ENCODE results near the gene TEAD1. TPM values are rescaled to one million over a fixed set of nuclear protein-coding genes. Genes with fewer than 3 reads are reported as not detected.

Gene TEAD1
- total RNA-seq, 2 donors from 2014 or later = 47.9 to 87.0 TPM

GRCh38 chr11:12629601-12630313, 44.5 kb upstream of the TEAD1 start:
- WGBS = 88% methylated on average over 6 of the region's 6 CpGs

GRCh38 chr11:12631651-12632050, 42.6 kb upstream of the TEAD1 start:
- H3K36me3 ChIP-seq = no peaks in the 10 kb centered on the region
- intact Hi-C loops (cut with DNase I) = no loop called here
- H3K4me3 ChIP-seq = no peak overlapping the region
- H3K9me3 ChIP-seq = no peaks in the 10 kb centered on the region
- TF ChIP-seq CTCF (IDR thresholded peaks at IDR 0.05) = no peak
- TF ChIP-seq POLR2AphosphoS5 (IDR thresholded peaks at IDR 0.05) = no peak
- TF ChIP-seq POLR2A (IDR thresholded peaks at IDR 0.05) = no peak
- 93% methylated on average over 4 of the region's 4 CpGs for WGBS
- no peak for DNase-seq (ENCODE audit: low spot score)
- H3K27ac ChIP-seq = no peak overlapping the region
- H3K4me1 ChIP-seq (replicated peaks) = no peaks in the 10 kb centered on the region
- no peaks in the 10 kb centered on the region for H3K27me3 ChIP-seq (replicated peaks; ENCODE audit: insufficient read depth)

More at GRCh38 chr11:12629601-12630313, 44.5 kb upstream of the TEAD1 start:
- Histone ChIP-seq H3K27me3 (replicated peaks; ENCODE audit: insufficient read depth) (no peaks in the 10 kb centered on the region), H3K27ac (no peak overlapping the region), H3K4me3 (no peak overlapping the region), H3K9me3 (no peaks in the 10 kb centered on the region), H3K4me1 (replicated peaks) (no peaks in the 10 kb centered on the region), H3K36me3 (no peaks in the 10 kb centered on the region)
- intact Hi-C loops (cut with DNase I) = no loop called here
- TF ChIP-seq POLR2AphosphoS5 (IDR thresholded peaks at IDR 0.05) (no peak), CTCF (IDR thresholded peaks at IDR 0.05) (no peak), POLR2A (IDR thresholded peaks at IDR 0.05) (no peak)
- DNase-seq (ENCODE audit: low spot score) = no peak

- no peaks in the 10 kb centered on the region for H3K36me3 ChIP-seq
- WGBS = 93% methylated on average over 1 of the region's 1 CpG
- intact Hi-C loops (cut with DNase I) = no loop called here
- no peaks in the 10 kb centered on the region for H3K27me3 ChIP-seq (replicated peaks; ENCODE audit: insufficient read depth)
- no peak overlapping the region for H3K4me3 ChIP-seq
- DNase-seq (ENCODE audit: low spot score) = no peak
- no peaks in the 10 kb centered on the region for H3K9me3 ChIP-seq
- H3K4me1 ChIP-seq (replicated peaks) = no peaks in the 10 kb centered on the region
- no peak overlapping the region for H3K27ac ChIP-seq
- TF ChIP-seq POLR2AphosphoS5 (IDR thresholded peaks at IDR 0.05) (no peak), POLR2A (IDR thresholded peaks at IDR 0.05) (no peak), CTCF (IDR thresholded peaks at IDR 0.05) (no peak)
These were observed 39.9 kb upstream of the TEAD1 start for GRCh38 chr11:12634329-12634728.

GRCh38 chr11:12636871-12637410, 37.3 kb upstream of the TEAD1 start:
- TF ChIP-seq CTCF (IDR thresholded peaks at IDR 0.05) (no peak), POLR2AphosphoS5 (IDR thresholded peaks at IDR 0.05) (no peak), POLR2A (IDR thresholded peaks at IDR 0.05) (no peak)
- Histone ChIP-seq H3K27ac (no peak overlapping the region), H3K4me3 (no peak overlapping the region), H3K27me3 (replicated peaks; ENCODE audit: insufficient read depth) (no peaks in the 10 kb centered on the region), H3K4me1 (replicated peaks) (no peaks in the 10 kb centered on the region), H3K36me3 (no peaks in the 10 kb centered on the region), H3K9me3 (no peaks in the 10 kb centered on the region)
- WGBS = 80% methylated on average over 5 of the region's 5 CpGs
- DNase-seq (ENCODE audit: low spot score) = no peak
- intact Hi-C loops (cut with DNase I) = no loop called here

GRCh38 chr11:12639388-12639787, 34.8 kb upstream of the TEAD1 start:
- intact Hi-C loops (cut with DNase I) = no loop called here
- no peak for TF ChIP-seq POLR2AphosphoS5 (IDR thresholded peaks at IDR 0.05)
- no peak for TF ChIP-seq POLR2A (IDR thresholded peaks at IDR 0.05)
- TF ChIP-seq CTCF (IDR thresholded peaks at IDR 0.05) = no peak
- Histone ChIP-seq H3K4me3 (no peak overlapping the region), H3K4me1 (replicated peaks) (no peaks in the 10 kb centered on the region), H3K36me3 (no peaks in the 10 kb centered on the region), H3K27me3 (replicated peaks; ENCODE audit: insufficient read depth) (no peaks in the 10 kb centered on the region), H3K27ac (no peak overlapping the region), H3K9me3 (no peaks in the 10 kb centered on the region)
- no peak for DNase-seq (ENCODE audit: low spot score)
